Hepatic stellate cell (primary cell): ENCODE results near the gene XRRA1.
"Not testable (repeated sequence)": the region's sequence is repeated elsewhere in the genome, so short reads cannot be mapped to it uniquely, and the experiment has no call there.

Source experiments
- DNase-seq: peaks from one replicate; pipeline ENCODE4 v3.0.0; 2011; ENCODE audit warnings: low spot score

Gene XRRA1, protein sequence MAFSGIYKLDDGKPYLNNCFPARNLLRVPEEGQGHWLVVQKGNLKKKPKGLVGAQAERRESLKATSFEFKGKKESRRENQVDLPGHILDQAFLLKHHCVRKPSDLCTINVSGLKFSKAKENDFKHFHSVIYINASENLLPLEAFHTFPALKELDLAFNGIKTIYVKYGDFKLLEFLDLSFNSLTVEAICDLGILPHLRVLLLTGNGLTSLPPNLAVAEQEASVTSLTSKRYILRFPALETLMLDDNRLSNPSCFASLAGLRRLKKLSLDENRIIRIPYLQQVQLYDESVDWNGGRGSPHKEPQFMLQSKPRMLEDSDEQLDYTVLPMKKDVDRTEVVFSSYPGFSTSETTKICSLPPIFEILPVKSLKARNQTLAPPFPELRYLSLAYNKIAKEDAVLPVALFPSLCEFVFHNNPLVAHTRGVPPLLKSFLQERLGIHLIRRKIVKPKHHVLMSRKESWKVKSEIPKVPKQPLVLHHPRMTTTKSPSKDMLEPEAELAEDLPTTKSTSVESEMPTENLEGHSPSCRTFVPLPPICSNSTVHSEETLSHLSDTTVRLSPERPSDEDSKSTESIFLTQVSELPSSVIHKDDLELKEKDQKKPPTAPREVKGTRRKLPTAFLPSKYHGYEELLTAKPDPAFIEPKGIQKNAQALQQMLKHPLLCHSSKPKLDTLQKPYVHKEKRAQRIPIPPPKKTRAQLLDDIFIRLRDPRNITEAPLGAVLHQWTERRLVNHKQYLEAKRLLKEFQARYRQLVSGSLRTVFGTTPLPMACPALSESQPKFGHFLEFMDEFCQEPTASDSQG

DNA sequence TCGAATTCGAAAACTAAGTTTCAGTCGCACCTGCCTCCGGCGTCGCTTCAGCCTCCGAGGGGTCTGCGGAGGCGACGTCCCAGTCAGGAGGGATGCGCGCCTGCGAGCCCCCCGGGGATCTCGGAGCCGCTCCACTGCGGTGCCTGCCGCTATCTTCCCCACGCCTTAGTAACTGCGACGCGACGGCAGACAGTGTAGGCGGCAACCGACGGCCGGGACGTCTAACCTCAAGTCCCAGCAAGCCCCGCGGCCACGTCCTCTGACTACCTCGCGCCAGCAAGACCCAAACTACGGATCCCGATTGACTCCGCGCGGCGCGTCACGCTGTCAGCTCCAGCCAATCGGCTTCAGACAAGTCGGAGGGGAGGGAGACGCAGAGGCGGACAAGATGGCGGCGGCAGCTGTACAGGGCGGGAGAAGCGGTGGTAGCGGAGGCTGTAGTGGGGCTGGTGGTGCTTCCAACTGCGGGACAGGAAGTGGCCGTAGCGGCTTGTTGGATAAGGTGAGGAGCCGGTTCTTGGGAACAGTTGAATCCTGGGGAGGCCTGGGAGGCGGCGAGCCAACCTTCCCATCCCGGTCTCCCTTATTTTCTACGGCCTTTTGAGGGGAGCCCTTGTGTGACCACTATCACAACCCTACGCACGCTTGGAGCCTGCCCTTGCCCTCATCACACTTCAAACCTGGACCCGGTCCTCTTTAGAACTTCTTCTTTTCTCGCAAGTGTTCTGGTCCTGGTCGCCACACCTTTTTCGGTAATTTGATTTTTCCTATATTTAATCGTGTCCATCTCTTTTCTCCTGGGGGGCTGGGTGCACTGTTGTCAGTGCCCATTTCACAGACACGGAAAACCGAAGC is at the start of gene XRRA1, which contains the start of gene SPCS2:
TSS of gene XRRA1 (minus strand) at position 194 of the 855 bp plus-strand sequence. CDS start 8,213 bp downstream, outside the sequence.
TSS of gene SPCS2 (plus strand) at position 369 of the 855 bp plus-strand sequence. CDS start at position 389, 20 bp downstream.
- peak; percentile 95 for DNase-seq

DNA sequence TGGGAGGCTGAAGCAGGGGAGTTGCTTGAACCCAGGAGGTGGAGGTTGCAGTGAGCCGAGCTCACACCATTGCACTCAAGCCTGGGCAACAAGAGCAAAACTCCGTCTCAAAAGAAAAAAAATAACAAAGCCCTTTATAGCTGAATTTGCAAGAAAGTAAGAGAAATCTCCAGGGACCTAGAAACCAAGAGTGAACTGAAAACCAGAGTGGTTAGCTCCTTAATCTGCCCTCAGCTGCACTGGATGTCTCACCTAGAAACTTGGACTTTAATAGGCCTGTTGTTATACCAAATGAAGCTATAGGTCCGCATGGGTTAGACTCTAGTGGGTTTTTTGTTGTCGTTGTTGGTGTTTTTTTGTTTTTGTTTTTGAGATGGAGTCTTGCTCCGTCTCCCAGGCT is 44.0 kb upstream of the XRRA1 start:
- no peak for DNase-seq

DNA sequence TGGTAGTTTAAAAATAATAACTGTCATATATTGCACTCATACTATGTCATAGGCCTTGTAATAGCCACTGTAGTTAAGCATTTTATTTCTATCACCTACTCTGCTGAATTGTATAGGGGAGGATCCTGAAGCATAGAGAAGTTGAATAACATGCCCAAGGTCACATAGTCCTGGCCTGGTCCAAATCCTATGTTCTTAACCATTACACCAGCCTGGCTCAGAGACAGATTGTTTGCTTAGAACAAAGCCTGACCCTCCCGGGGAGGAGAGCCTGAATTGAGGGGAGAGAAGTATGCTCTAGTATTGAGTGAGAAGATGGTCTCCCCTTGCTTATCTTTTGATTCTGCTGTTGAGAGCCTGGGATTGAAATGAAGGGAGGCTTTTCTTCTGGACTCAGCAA is 42.0 kb upstream of the XRRA1 start:
- DNase-seq: no peak

DNA sequence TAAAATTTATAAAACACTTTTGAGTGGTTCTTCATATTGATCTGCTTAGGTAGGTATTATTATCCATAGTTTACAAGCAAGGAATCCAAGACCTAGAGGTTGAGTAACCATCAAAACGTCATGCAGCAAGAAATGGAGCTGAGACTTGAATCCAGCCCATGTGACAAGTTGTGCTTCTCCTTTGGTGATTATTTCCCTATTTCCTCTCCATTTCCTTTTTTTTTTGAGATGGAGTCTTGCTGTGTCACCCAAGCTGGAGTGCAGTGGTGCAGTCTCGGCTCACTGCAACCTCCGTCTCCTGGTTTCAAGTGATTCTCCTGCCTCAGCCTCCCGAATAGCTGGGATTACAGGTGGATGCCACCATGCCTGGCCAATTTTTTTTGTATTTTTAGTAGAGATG is 41.3 kb upstream of the XRRA1 start:
- DNase-seq: not testable (repeated sequence)

DNA sequence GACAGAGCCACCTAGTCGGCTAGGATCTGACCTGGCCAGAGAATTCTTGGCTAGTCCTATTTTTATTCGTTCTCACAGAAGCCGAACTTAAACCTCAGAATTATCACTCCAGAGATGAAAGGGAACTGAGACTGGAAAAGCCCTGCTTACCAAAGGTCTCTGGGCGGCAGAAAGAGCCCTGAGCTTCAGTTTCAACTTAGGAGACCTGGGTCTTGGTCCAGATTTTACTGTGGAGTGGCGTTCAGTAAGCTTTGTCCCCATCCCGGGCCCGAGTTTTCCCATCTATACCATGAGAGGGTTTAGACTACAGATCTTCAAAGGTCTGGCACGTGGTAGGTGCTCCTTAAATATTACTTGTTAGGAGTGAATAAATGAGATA is 40.4 kb upstream of the XRRA1 start:
- peak; percentile 15 for DNase-seq

DNA sequence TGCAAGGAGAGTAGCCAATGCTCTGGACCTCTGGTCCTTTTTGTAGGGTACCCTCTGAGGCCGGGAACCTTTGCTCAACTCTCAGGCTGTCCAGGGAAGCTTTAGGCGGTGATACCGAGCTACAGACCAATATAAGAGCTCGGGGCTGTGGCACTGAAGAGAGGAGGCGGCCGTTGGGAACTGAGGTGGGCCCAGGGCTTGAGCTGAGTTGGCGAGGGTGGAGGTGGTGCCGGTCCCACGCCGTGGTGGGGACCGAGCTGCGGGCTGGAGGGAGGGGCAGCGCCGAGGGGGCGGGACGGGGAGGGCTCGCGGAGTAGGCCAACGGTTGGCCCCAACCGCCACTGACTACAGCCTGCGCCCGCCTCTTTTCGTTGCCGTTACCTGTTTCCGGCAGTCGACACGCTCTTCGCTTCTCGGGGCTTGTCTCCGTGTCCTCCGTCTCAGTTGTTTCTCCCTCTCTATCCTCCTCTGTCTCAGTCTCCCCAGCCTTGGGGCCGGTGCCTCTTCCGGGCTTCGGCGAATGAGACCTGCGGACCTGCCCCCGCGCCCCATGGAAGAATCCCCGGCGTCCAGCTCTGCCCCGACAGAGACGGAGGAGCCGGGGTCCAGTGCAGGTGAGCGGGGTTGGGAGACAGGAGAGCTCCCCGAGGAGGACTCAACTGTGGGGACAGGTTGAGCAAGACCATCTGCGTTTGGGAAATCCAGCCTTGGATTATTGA is 39.8 kb upstream of the XRRA1 start, which contains the start of gene NEU3:
TSS of gene NEU3 (plus strand) at position 393 of the 719 bp plus-strand sequence. CDS start at position 521, 128 bp downstream.
- peak; percentile 78 for DNase-seq

DNA sequence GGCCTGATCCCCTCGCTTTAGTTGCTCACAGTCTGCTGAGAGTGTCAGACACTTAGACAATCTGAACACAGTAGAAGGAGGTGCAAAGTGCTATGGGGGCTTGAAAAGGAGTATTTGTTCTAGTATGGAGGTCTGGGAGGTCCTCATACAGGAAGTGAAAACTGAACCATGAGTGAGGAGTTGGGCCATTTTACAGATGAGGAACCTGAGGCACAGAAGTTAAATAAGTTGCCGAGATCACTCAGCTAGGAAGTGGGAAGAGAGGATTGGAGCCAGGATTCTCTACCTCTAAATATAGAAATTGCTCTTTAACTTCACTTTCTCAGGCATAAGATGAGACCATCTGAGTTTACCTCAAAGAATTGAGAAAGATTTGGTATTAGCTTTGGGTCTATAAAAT is 35.8 kb upstream of the XRRA1 start:
- DNase-seq: no peak

DNA sequence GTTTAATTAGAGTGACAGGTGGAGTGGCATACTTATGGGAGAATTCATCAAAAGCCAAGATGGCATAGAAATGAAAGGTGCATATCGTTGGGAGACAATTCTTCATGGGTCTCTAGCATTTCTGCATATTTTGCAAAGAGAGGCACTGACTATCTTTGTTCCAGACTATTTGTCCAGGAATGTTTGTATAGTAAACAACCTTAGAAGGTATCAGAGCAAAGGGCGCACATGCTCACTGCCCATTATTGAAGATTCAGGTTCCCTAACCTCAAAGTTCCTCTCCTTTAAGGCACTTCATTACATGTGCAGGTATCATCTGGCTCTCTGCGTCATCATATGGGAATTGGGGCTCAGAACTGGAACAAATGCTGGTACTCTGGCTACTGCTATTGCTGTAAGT is 35.2 kb upstream of the XRRA1 start:
- DNase-seq: no peak

DNA sequence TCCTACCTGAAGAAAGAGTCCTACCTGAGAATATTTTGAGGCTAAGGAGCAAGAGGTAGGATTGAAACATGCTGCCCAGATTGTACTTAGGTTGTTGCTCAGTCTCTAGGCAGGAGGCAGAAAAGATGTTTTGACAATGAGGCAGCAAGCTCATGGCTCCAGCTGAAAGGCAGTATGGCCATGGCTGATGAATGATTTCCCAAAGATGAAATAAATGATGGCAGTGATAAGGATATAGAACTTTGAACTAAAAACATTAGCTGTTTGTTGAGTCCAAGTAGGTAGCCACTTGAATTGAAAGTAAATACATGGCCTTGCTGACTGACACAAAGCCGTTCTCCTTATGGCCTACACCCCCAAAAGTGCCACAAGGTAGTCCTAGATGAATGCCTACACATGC is 33.0 kb upstream of the XRRA1 start:
- DNase-seq: no peak

DNA sequence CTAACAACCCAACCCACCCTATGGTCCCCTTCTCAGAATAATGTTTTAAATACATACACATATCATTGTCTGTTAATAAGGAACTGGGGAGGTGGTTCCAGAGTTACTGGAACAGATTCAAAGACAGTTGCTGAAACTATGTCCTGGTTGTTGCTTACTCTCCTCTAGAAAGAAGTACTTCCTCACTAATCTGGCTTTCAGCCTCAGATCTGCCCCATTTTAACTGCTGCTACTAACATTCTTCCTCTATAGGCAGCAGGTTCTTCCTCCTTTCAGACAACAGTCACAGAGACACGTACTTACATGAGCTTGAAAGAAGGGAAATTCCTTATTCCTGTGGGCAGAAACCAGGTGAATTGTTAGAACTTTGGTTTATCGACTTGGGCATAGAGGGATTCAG is 31.7 kb upstream of the XRRA1 start:
- DNase-seq: no peak

DNA sequence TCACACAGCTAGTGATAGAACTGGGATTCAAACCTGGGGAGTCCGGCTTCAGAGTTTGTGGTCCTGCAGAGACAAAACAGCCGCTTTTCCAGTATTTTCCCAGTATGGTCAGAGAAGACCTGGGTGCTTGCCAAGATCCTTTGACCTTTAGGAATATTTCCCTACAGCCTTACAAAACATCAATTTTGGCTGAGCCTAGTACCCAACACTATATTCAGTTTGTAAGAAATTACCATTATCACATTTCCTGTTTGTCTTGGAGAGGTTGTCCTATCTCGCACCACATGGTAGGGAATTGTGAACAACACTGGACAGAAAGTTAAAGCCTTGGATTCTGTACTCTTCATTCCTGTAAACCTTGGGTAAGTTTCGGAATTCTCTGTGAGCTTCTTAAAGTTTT is 29.1 kb upstream of the XRRA1 start:
- DNase-seq: no peak

DNA sequence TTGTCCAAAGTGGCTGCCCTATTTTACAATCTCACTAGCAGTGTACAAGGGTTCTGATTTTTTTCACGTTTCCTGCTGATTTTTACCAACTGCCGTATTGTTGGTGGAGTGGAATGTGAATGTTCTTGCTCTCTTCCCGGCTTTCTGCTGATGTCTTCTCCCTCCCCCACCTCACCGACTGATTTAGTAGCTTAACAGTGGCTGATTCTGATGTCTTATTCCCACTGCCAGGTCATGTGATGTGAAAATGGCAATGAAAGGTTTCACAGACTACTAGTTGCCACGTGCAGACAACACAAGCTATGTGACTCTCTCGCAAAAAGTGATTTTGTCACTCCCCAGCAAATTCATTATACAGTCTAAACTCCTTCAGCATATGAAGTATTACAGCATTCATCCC is 22.5 kb upstream of the XRRA1 start:
- DNase-seq: no peak

DNA sequence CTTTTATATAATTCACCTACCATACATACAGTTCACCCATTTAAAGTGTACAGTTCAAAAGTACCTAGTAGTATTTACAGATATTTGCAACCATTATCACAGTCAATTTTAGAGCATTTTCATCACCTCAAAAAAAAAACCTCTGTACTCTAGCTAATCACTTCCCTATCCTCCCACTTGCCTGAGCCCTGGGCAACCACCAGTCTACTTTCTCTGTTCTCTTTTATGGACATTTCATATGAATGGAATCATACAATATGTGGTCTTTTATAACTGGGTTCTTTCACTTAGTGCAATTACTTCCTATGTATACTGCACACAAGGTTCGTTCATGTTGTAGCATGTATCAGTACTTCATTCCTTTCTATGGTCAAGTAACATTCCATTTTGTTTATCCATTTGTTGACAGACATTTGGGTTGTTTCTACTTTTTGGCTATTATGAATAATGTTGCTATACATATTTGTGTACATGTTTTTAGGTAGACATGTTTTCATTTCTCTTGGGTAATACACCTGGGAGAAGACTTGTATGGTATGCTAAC is 22.0 kb upstream of the XRRA1 start:
- no peak for DNase-seq

DNA sequence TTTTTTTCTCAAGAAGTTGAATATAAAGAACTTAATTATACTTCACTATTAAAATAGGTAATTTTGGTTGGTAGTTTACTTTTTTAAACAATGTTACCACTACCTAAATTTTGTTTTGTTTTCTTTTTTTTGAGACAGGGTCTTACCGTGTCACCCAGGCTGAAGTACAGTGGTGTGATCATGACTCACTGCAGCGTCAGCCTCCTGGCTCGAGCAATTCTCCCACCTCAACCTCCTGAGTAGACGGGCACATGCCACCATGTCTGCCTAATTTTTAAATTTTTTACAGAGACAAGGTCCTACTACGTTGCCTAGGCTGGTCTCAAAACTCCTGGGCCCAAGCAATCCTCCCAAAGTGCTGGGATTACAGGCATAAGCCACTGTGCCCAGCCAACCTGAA is 17.8 kb upstream of the XRRA1 start:
- no peak for DNase-seq

DNA sequence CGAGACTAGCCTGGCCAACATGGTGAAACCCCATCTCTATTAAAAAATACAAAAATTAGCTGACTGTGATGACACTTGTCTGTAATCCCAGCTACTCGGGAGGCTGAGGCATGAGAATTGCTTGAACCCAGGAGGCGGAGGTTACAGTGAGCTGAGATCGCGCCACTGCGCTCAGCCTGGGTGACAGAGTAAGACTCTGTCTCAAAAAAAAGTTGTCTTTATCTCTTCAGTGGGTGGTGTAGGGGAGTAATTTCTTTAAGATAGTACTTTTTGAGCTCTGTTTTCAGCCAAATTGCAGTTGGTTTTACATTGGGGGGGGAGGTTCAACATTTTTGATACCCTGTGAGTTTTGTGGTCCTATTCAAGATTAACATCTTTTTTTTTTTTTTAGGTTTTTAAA is 11.2 kb upstream of the XRRA1 start:
- DNase-seq: not testable (repeated sequence)

DNA sequence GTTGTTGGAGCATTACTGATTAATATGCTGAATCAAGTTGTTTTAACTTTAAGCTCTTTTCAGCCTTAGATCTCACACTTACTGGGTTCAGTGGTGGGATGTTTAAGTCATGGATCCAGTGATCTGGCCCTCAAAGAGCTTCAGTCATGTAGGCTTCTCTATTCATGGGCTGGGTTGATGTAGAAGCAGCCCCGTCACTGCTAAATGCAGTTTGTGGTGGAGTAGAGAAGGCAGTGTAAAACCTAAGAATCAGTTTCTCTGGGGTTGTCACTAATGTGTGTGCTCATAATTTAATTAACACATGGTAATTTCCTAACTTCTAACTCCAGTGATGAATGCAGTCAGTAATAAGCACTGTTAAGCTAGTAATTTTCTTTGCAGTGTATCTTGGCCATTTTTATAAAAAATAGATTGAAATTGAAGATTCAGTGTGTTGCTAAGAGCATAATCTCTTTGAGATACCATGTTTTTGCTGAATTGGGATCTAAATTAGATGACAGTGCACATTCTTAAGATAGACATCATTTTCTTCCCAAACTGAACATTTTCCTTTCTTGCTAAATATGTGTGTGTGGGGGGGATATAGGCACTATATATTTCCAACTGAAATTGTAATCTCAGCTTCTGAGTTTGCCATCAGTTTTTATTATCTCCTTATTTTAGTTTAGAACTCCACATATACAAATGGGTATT is 9.2 kb upstream of the XRRA1 start:
- DNase-seq: no peak

DNA sequence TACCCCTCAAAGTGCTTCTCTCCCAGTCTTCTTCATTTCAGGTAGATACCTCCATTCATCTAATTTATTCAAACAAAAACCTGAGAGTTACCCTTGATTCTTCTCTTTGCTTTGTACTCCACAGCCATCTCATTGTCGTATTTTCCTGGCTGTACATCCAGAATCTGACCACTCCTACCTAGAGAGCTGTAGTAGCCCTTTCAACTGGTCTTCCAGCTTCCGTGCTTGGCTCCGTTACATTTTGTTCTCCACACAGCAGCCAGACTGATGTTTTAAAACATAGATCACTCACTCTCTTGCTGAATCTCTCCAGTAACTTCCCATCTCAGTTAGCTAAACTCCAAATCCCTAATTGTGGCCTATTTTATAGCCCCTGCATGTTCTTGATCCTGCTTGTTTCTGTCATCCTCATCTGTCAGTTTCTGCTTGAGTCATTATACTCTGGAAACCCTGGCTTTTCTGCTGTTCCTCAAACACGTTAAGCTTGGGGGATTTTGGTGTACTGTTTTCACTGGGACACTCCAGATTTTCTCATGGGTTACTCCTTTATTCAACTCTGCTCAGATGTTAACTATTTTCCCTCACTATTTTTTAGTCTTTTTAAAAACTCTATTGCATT is 7.6 kb upstream of the XRRA1 start:
- DNase-seq: no peak

DNA sequence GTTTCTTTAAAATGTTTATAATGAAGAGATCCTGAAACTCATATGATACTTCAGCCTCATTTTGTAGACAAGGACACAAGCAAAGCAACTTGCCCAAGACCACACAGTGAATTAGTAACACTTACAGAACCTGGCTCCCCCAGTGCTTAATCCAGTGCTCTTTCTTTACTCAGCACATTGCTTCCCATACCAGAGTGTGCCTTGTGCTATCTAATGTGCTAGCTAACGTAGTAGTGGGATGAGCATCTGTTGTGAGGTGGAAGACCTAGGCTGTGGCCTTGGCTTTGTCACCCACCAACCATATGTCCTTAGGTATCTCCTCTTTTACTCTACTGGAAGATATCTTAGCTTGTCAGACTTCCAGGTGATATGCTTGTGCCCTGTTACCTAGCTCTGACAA is 5.3 kb upstream of the XRRA1 start:
- DNase-seq: no peak

DNA sequence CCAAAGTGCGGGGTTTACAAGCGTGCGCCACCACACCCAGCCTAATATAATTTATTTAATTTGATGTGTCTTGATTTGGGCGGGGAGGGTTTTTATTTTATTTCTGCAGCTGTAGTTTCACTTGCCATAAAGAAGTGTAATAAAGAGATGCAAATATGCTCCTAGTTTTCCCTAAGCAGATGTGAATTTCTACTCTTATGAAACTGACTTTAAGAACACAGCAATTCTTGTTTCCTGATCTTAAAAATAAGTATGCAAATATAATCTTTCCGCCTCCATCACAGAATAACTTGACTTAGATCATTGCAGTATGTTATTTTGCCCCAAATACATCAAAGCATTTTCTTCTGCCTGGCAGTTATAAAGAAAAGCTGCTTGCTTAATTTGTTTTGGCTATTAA is 4.6 kb upstream of the XRRA1 start:
- no peak for DNase-seq

DNA sequence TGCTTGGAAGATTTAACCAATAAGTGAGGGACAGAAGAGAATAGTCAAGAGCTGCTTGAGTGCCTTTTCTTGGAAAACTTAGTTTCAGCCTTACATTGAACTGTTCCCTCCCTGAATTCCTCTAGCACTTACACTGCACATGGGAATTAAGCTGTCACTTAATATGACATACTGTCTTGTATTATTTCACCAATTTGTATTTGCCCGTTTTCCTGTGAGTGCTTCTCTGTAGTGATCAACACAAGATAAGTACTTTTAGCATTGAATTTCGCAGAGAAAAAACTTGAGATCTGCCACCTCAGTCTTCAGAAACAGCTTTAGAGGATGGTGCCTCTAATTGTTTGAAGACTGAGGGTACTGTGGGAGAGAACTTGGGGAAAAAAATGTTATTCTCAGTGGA is 3.9 kb upstream of the XRRA1 start:
- no peak for DNase-seq
